ENCODE data around the gene NELL1. TPM values are rescaled to one million over a fixed set of nuclear protein-coding genes. Genes with fewer than 3 reads are reported as not detected.

NELL1 gene
- total RNA-seq, 1 donor from 2014 or later: not detected

DNA sequence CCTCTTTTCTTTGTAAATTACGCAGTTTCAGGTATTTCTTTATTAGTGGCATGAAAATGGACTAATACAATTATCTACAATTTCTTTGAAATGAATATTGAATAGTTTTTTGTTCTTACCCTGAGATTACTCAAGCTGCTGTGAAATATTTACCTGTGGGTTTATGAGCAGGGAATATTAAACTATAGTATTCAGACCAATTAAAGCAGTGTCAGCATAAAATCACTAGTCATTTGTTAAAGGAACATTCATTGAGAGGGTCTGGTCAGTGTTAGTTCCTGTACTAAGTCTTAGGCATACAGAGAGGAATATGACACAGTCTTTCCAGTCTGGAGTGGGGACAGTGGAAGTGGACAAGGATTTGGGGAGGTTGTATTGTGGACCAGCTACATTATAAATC, 877.3 kb downstream of the NELL1 start:
- no peak for DNase-seq (ENCODE audit: low read depth)

- no peak for DNase-seq (ENCODE audit: low read depth)
Measured at GRCh38 chr11:21552911-21553310, 883.5 kb downstream of the NELL1 start.

- DNase-seq (ENCODE audit: low read depth): no peak
Measured at GRCh38 chr11:21553795-21554194, 884.4 kb downstream of the NELL1 start.

GRCh38 chr11:21554284-21554683, 884.9 kb downstream of the NELL1 start:
- no peak for DNase-seq (ENCODE audit: low read depth)

DNA sequence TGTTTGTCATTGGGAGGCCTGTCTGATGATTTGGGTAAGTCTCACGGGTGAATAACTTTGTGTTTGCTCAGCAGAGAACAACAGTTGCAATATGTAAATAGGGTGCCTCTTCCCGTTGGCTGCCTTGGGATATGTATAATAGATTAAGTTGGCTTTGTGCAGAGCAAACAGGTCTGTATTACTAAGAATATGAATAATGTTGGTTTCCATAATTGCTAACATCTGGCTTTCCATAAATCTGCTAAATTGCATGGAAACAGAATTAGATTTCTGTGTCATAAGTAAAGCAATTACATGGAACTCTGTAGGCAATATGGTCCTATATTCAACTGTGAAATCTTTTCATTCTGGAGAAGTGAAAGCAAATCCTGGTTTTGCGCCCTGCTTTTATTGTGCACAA, 887.5 kb downstream of the NELL1 start:
- no peak for DNase-seq (ENCODE audit: low read depth)

- no peak for DNase-seq (ENCODE audit: low read depth)
Measured at GRCh38 chr11:21560466-21560975, 891.1 kb downstream of the NELL1 start.

- no peak for DNase-seq (ENCODE audit: low read depth)
Measured at GRCh38 chr11:21561581-21561980, 892.2 kb downstream of the NELL1 start.

- DNase-seq (ENCODE audit: low read depth): no peak
Measured at GRCh38 chr11:21564095-21564494, 894.7 kb downstream of the NELL1 start.

DNA sequence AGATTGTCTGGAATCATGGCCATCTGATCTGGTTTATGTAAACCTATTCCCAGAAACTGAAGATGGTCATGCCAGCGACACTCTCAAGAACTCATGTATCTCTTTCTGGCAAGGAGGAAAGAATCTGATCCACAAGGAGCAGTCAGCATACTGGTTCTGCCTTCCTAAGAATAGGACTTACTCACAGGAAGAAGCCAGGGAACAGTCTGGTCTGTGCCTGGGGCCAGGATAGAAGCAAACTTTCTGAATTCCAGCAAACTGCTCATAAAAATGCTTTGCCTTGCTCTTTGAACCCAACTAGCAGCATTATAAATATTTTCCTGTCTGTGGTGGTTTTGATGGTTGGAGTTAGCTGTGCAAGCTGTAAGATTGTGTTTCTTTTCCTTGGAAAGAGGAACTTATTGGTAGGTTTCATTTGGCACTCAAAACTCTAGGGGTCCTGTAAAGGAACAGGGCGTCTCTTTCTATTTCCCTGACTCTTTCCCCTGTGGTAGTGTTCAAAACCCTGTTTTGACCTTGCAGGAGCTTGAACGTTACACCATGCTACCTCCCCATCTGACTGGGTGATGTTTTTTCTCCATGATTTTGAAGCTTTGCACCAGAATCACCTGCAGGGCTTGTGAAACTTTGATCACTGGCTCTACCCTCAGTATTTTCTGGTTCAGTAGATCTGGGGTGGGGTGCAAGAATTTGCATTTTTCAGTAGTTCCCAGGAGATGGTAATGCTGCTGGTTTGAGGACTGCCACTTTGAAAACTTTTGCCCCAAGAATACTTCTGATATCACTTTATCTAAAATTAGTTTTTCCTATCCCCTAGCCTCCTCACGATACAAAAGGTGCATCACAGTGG, 895.7 kb downstream of the NELL1 start:
- DNase-seq (ENCODE audit: low read depth): no peak

DNA sequence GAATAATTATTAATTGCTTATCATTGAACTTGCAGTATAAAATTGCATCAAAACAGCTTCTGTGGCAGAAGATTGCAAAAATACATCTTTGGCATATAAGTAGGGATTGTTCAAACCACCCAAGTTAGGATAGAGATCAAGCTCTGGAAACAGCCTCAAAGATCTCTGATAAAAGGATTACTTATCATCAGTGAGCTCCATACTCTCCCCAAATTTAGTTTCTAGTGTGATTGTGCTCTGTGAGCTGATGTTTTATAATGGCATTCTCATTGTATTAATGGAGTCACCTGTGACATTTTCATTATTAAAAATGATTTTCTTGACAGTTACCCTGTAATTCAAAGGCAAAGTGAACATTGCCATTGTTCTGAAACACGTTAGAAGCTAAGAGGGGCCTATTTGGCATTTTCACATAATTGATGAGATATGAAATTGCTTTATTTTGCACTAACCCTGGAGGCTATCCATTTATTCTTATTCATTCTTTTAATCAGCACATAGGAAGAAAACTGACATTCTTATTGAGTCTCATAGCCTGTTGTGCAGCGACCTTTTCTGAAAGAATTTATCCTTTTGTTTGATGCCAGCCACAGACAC, 897.2 kb downstream of the NELL1 start:
- DNase-seq (ENCODE audit: low read depth): no peak

DNA sequence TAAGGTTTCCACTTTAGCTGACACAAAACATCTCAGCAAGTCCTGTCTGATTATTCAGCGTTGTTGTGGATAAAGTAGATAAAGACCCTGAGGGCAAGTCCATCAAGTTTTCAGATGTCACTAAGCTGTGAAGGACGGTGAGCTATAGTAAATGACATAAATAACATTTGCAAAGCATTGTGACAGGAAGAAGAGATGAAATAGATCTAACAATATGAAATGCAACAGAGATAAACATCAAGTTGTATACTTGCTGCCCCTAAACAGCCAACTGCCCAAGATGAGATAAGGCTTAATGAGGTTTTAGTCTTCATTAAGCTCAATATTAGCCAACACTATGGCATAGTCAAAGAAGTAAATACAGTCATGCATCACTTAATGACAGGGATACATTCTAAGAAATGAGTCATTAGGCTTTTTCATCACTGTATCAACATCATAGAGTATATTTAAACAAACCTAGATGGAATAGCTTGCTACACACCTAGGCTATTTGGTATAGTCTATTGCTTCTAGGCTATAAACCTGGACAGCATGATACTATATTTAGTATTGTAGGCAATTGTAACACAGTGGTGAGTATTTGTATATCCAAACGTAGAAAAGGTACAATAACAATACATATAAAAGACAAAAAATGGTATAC, 898.4 kb downstream of the NELL1 start:
- no peak for DNase-seq (ENCODE audit: low read depth)

DNA sequence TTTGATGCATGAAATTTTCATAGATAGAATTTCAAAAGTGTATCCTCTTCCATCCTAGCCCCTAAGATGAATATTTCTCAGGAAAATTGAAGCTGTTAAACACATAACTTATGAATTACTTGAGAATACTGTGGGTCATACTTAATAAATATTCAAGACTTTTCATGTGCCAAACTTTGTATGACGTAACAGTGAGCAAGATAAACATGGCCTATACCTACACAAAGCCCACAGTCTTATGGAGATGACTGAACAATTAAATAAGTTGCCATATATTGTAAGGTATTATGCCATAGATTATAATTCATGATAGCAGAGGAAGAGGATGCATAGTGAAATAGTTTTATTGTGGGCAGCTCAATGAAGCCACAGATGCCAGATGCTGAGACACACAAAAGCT, 902.8 kb downstream of the NELL1 start:
- no peak for DNase-seq (ENCODE audit: low read depth)

GRCh38 chr11:21582791-21583190, 913.4 kb downstream of the NELL1 start:
- DNase-seq (ENCODE audit: low read depth): no peak

GRCh38 chr11:21588754-21589153, 919.4 kb downstream of the NELL1 start:
- DNase-seq (ENCODE audit: low read depth): no peak

- no peak for DNase-seq (ENCODE audit: low read depth)
Measured at GRCh38 chr11:21602699-21603098, 933.3 kb downstream of the NELL1 start.

GRCh38 chr11:21603886-21604285, 934.5 kb downstream of the NELL1 start:
- no peak for DNase-seq (ENCODE audit: low read depth)

- DNase-seq (ENCODE audit: low read depth): no peak
Measured at GRCh38 chr11:21604564-21604963, 935.2 kb downstream of the NELL1 start.

DNA sequence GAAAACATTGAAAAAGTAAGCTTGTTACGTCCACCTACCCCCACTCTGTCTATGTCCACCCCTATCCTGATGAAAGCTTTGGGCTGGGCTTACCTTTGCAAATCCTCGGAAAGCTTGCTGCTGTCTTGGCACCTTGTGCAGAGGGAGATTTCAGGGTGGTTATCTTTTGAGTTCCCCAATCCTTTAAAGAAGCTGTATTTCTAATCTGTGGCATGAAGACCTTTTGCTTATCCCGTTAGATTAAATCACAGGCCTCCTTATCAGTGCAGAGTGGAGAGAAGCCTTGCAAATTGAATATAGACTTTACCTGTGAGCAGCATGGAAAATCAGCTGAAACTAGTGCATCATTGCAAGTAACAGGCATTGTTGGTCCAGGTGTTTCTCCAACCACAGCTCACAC, 942.9 kb downstream of the NELL1 start:
- no peak for DNase-seq (ENCODE audit: low read depth)

DNA sequence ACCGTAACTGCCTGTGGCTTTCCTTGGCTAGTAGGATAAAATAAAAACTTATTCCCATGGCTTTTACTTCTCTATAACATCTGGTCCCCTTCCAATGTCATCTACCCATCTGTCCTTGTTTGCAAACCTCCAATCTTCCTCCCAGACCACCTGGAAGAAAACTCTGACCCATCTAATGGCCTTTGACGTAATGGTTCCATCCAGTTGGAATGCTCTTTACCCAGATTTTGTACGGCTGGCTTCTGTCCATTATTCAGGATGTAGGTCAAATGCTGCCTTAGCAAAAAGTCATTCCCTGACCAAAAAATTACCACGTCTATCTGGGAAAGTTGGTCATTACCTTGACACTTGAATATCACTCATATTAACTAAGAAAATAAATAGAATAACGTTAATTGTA, 945.6 kb downstream of the NELL1 start:
- no peak for DNase-seq (ENCODE audit: low read depth)

GRCh38 chr11:21615955-21616371, 946.6 kb downstream of the NELL1 start:
- DNase-seq (ENCODE audit: low read depth): no peak

- DNase-seq (ENCODE audit: low read depth): no peak
Measured at GRCh38 chr11:21622566-21622965, 953.2 kb downstream of the NELL1 start.

GRCh38 chr11:21622995-21623394, 953.6 kb downstream of the NELL1 start:
- DNase-seq (ENCODE audit: low read depth): no peak
